Stimulated activated CD8-positive, alpha-beta memory T cell treated with anti-CD3 and anti-CD28 coated beads, Interleukin-2, amount 100 ng/mL, for 48 hours (primary cell): ENCODE results near the gene TBX15.
"Not testable (repeated sequence)": the region's sequence is repeated elsewhere in the genome, so short reads cannot be mapped to it uniquely, and the experiment has no call there.

Source experiments
- DNase-seq, 2 donors: peaks; one replicate each; pipeline ENCODE4 v3.0.0-alpha.2; 2020; ENCODE audit warnings: low read depth in 2 of 2

Gene TBX15

GRCh38 chr1:118958937-118959631 lies 29.1 kb downstream of the TBX15 start:
- no peak for DNase-seq

DNA sequence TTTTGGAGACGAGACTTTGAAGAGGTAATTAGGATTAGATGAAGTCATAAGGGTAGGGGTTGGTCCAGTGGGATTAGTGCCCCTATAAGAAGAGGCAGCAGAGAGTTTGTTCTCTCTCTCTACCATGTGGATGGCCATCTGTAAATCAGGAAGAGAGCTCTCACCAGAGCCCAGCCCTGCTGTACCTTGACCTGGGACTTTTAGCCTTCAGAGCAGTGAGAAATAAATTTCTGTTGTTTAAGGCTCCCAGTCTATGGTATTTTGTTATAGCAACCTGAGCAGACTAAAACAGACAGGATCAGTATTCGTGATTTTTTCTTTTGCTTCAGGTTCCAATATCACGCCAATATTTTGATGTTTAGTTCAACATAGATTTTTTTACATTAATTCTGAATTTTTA lies 30.0 kb downstream of the TBX15 start:
- DNase-seq, result no peak

DNA sequence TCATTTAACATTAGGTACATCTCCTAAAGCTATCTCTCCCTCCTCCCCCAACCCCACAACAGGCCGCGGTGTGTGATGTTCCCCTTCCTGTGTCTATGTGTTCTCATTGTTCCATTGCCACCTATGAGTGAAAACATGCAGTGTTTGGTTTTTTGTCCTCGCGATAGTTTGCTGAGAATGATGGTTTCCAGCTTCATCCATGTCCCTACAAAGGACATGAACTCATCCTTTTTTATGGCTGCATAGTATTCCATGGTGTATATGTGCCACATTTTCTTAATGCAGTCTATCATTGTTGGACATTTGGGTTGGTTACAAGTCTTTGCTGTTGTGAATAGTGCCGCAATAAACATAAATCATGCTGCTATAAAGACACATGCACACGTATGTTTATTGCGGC lies 30.6 kb downstream of the TBX15 start:
- DNase-seq, result not testable (repeated sequence)

DNA sequence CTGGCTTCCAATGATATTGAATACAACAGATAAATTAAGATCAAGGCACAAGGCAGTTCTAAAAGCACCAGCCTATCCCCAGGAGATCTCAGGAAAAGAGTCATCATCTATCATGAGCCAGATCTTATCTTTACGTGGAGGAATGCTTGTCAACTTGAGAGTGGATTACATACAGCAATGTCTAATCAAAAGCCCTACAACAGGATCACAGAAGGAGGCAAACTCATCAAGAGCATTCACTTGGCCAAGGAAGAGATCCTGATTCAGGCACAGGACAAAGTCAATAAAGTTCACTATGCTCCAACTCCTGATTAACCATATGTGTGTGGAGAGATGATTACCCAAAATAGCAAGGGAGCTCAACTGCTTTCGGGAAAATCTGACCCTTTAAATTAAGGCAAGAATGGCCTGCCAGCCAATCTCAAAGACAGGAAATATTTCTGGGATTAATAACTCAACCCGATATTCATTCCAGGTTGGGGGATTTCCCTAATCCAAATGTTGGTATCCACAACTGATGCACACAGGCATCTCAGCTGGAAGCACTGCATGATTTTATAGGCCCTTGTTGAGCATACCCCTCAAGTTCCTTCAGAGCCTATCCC lies 33.7 kb downstream of the TBX15 start:
- no peak for DNase-seq

- DNase-seq, result no peak
Measured at GRCh38 chr1:118951270-118951936, 36.7 kb downstream of the TBX15 start.

- no peak for DNase-seq
Measured at GRCh38 chr1:118949315-118949714, 38.8 kb downstream of the TBX15 start.

DNA sequence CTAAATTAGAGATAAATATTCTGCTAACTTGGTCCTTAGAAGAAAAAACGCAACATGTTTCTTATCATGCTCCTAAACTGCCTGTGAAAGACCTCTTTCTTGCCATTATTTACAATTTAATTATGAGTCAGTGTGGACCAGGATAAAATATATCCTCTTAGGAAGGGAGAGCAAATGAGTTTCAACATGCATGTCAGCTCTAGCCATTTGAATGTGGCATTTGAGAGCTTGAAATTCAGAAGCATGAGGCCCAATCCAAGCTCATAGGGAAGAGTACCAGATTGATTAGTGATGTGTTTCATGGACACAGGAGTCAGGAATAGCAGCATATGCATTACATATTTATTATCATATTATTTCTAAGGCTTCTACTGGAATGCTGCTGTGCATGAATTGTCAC lies 39.3 kb downstream of the TBX15 start:
- DNase-seq, result no peak

DNA sequence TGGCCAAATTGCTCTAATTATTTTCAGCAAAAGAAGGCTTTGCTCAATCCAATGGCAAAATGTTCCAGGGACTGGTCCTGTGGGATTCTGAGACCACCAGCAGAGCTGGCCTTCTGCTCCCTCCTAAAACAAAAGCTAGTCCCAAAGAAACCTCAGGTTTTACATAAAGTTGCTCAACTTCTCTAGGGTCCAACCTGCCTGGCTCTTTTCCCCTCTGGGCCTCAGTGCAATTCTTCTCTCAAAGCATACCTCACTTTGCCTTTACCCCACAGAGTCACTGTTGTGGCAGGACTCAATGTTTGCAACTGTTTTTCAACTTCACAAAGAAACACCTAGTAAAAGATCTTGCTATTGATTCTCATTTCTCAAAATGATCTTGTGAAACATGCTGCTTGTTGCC lies 39.8 kb downstream of the TBX15 start:
- no peak for DNase-seq

GRCh38 chr1:118947790-118948189 lies 40.4 kb downstream of the TBX15 start:
- DNase-seq, result no peak

DNA sequence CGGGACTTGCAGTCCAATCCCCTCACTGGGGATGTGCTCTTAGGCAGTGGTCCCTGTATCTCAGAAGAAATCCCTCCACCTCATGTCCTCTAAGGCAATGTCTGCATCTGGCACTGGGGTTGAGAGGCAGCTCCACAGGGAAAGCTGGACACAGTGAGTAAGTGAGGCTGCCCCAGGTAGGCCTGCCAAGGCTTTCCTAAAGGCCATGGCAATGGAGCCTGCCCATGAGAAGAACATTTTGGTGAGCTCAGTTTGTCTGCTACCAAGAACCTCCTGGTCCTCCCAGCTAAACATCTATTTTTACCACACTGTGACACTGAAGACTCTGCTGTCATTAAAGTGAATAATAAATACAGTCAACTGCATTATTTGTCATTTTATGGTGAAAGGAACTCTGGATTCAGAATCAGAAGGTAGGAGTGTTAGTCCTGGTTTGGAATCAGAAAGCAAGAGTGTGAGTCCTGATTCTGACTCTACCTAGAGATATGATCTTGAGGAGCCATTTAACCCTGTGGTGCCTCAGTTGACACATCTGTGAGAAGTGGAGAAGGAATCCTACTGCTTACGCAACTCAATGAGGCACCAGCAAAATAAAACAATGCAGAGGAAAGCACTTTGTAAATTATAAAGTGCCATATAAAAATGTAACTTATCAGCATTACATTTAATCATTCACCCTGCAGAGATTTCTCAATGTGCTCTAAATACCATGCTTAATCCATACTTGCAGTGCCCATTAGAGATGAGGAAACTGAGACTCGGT lies 41.0 kb downstream of the TBX15 start:
- no peak for DNase-seq

- DNase-seq, result no peak
Measured at GRCh38 chr1:118945489-118945888, 42.7 kb downstream of the TBX15 start.

DNA sequence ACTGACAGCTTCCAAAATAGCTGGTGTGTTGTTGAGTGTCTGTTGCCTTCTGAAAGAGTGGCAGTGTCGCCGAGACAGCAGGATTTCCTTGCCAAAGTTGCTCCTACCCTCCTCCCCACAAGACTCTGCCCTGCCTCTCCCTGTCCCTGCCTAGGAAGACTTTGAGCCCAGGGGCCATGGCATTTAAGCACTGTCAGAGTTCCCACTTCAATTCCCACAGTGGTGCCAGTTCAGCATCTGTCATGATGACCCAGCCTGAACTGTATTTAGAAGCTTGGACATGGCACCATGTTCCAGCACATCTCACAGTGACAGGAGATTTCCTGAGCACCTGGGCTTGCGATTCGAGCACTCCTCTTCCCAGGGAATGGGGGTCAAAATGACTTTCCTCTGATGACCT lies 43.6 kb downstream of the TBX15 start:
- DNase-seq, result no peak

GRCh38 chr1:118944133-118944532 lies 44.0 kb downstream of the TBX15 start:
- no peak for DNase-seq

DNA sequence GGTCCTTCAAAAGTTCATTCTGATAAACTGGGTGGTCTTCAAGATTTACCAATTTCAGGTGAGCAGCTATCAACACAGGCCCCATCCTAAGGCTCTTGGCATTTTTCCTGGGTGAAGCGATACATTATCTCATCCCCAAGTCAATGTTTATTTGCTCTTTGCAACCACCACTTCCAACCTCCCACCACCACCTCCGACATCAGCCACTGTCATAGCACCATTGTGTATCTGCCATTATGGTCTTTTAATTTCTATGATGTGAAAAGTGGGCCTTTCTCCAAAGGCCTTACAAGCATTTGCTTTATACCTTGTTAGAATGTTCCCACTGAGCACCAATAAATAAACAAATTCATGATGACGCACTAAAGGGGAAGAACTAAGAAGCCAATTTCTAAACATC lies 47.2 kb downstream of the TBX15 start:
- no peak for DNase-seq

DNA sequence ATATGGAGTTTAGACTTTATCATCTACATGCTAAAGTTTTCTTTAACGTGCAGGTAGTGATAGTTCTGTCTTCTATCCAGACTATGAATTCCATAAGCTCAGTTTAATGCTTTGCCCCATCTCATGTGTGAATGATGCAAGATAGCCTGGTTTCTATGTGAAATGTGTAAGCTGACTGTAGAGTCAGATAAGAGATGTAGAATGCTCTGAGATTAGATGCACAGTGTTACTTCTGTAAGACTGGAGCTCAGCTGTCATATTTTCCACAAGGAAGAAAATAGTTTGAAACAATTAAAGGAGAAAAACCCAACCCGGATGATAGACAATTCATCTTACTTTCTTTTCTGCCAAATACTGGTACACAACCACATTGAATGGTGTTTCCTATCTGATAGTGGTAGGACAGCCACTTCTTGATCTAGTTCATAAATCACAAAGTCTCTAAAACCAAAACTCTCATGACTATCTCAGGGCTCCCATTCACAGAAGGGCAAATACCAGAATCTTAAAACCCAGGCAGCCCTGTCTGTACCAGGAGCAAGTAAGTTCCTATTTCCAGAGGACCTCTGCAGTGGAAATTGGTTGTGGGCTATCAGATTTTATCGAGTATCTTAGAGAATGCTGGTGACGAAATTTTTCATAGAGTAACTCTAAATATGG lies 50.6 kb downstream of the TBX15 start:
- no peak for DNase-seq

DNA sequence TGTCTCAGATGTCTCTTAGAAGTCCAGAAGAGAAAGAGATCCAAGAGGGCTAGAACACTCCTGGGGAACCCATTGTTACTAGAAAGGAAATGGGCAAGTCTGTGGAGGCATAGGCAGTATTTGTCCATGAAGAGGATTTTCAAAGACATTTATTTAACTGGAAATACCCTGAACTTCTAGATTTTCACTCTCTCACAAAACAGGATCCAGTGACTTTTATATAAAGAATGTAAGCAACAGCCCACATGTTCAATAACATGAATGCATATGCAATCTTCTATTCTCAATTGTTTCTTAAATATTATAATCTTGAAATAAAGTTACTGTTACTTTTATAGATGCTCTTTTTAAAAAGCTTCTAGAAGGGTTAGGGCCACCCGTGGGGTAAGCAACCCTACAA lies 53.4 kb downstream of the TBX15 start:
- DNase-seq, result no peak

- DNase-seq, result no peak
Measured at GRCh38 chr1:118933051-118933781, 54.9 kb downstream of the TBX15 start.

GRCh38 chr1:118931876-118932275 lies 56.3 kb downstream of the TBX15 start:
- DNase-seq, result no peak

- DNase-seq, result no peak
Measured at GRCh38 chr1:118928739-118929554, 59.2 kb downstream of the TBX15 start.

DNA sequence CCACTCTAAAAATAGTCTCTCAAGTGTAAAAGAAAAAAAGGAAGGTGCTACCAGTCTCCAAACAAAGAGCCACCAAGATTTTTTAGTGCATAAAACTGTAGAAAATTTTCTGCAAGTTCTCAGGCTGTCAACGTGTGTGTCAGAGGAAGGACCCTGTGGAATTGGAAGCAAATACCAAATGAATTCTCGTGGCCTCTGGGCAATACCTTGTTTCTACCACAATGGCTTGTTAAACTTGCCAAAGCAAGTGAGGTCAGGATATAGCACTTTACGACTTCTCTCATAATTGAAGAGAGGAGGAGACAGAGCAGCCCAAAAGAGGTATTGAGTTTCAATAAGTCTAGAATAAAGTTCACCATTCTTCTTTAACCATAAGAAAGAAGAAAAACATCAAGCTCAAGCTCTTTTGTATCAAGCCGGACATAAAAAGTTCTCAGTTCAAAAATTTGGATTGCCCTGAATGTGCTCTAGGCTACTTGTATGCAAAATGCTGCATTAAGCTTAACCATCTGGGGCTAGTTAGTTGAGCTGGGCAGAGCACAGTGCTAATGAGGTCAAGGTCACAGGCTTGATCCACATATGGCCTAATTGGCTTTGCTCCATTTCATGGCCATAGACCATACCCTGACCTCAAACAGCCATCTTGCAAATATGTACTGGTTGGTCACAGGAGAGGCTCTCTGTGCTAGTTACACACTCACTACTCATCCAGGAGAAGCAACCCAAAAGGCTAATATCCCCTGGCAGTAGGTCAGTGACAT lies 60.5 kb downstream of the TBX15 start:
- DNase-seq, result no peak
